WTC11 (cell line): ENCODE data around the gene FAM3B. TPM values are rescaled to one million over a fixed set of nuclear protein-coding genes. Genes with fewer than 3 reads are reported as not detected.

Source experiments
- ATAC-seq: fragments of 200-7000 bp; cut with Tn5 transposase; 2 replicates; pipeline ENCODE4 v1.10.0; 2021; ENCODE audit warnings: mild to moderate bottlenecking, moderate library complexity
- CTCF ChIA-PET: fragments of 300-600 bp; sonication (Branson Sonifier 250); formaldehyde crosslinking; loops from one replicate; lab custom pipeline; 2021; ENCODE audit warnings: antibody characterized with exemption; lab: Charles Lee
- POLR2A ChIA-PET: fragments of 350-600 bp; sonication (Branson Sonifier 250); formaldehyde crosslinking; loops from one replicate; lab custom pipeline; 2021; ENCODE audit warnings: antibody characterized with exemption; lab: Charles Lee
- DNase-seq: peaks from one replicate; pipeline ENCODE4 v3.0.0; 2021; ENCODE audit warnings: low spot score
- H3K27ac Mint-ChIP-seq: 2 replicates; pipeline ENCODE4 v1.8.0; 2021; ENCODE audit warnings: mixed read lengths
- H3K27me3 Mint-ChIP-seq: 2 replicates; pipeline ENCODE4 v1.8.0; 2021; ENCODE audit warnings: low read depth, mild to moderate bottlenecking, moderate library complexity, mixed read lengths
- H3K36me3 Mint-ChIP-seq: 2 replicates; pipeline ENCODE4 v1.8.0; 2021; ENCODE audit warnings: mixed read lengths
- H3K4me1 Mint-ChIP-seq: 2 replicates; pipeline ENCODE4 v1.8.0; 2022; ENCODE audit warnings: mixed read lengths
- H3K4me3 Mint-ChIP-seq: 2 replicates; pipeline ENCODE4 v1.8.0; 2021; ENCODE audit warnings: mild to moderate bottlenecking, moderate library complexity, mixed read lengths
- H3K9me3 Mint-ChIP-seq: 2 replicates; pipeline ENCODE4 v1.8.0; 2021; ENCODE audit warnings: mixed read lengths
- ERG ChIP-seq: fragments of 250-450 bp; sonication (Bioruptor Pico); IDR thresholded peaks from 2 replicates; pipeline ENCODE4 v1.8.0; 2021; ENCODE audit warnings: mild to moderate bottlenecking
- FOXJ3 ChIP-seq: sonication (generic); formaldehyde crosslinking; IDR thresholded peaks from 2 replicates; pipeline ENCODE4 v1.9.0; 2021; ENCODE audit warnings: missing genetic modification reagents, mild to moderate bottlenecking, borderline replicate concordance
- IRF1 ChIP-seq: sonication (generic); formaldehyde crosslinking; IDR thresholded peaks from 2 replicates; pipeline ENCODE4 v1.8.0; 2023; ENCODE audit warnings: missing genetic modification reagents
- JAZF1 ChIP-seq: fragments of 250-450 bp; sonication (Bioruptor Pico); IDR thresholded peaks from 2 replicates; pipeline ENCODE4 v1.9.0; 2021; ENCODE audit warnings: moderate library complexity, mild to moderate bottlenecking, inconsistent platforms
- JUN ChIP-seq: sonication (generic); formaldehyde crosslinking; IDR thresholded peaks from 2 replicates; pipeline ENCODE4 v1.8.0; 2023; ENCODE audit warnings: mild to moderate bottlenecking, missing genetic modification reagents
- MLX ChIP-seq: sonication (generic); formaldehyde crosslinking; IDR thresholded peaks from 2 replicates; pipeline ENCODE4 v1.8.1; 2023; ENCODE audit warnings: mild to moderate bottlenecking, missing genetic modification reagents, moderate library complexity
- MXD4 ChIP-seq: fragments of 250-450 bp; sonication (Bioruptor Pico); IDR thresholded peaks from 2 replicates; pipeline ENCODE4 v1.8.0; 2021; ENCODE audit warnings: mild to moderate bottlenecking, moderate library complexity, borderline replicate concordance
- NFATC4 ChIP-seq: fragments of 250-450 bp; sonication (Bioruptor Pico); IDR thresholded peaks from 2 replicates; pipeline ENCODE4 v1.9.0; 2021; ENCODE audit warnings: mild to moderate bottlenecking
- NFYB ChIP-seq: sonication (generic); formaldehyde crosslinking; conservative IDR thresholded peaks from 2 replicates; pipeline ENCODE4 v1.8.0; 2022; ENCODE audit warnings: low read depth, missing genetic modification reagents
- NR3C1 ChIP-seq: sonication (generic); formaldehyde crosslinking; conservative IDR thresholded peaks from 2 replicates; pipeline ENCODE4 v1.8.1; 2023; ENCODE audit warnings: low read depth, mild to moderate bottlenecking, missing genetic modification reagents
- PRDM15 ChIP-seq: sonication (generic); formaldehyde crosslinking; IDR thresholded peaks from 2 replicates; pipeline ENCODE4 v1.8.0; 2022; ENCODE audit warnings: missing genetic modification reagents
- PRRX2 ChIP-seq: fragments of 250-450 bp; sonication (Bioruptor Pico); IDR thresholded peaks from 2 replicates; pipeline ENCODE4 v1.8.0; 2021; ENCODE audit warnings: mild to moderate bottlenecking
- RELA ChIP-seq: sonication (generic); formaldehyde crosslinking; IDR thresholded peaks from 2 replicates; pipeline ENCODE4 v1.8.1; 2022; ENCODE audit warnings: missing genetic modification reagents, mild to moderate bottlenecking, borderline replicate concordance
- TCF7 ChIP-seq: sonication (generic); formaldehyde crosslinking; IDR thresholded peaks from 2 replicates; pipeline ENCODE4 v1.8.0; 2022; ENCODE audit warnings: mild to moderate bottlenecking, low read depth, missing genetic modification reagents, moderate library complexity
- TEAD1 ChIP-seq: sonication (generic); formaldehyde crosslinking; IDR thresholded peaks from 2 replicates; pipeline ENCODE4 v1.8.0; 2022; ENCODE audit warnings: mild to moderate bottlenecking, missing genetic modification reagents
- USF1 ChIP-seq: sonication (generic); formaldehyde crosslinking; IDR thresholded peaks from 2 replicates; pipeline ENCODE4 v1.8.0; 2022; ENCODE audit warnings: mild to moderate bottlenecking, missing genetic modification reagents
- ZNF396 ChIP-seq: fragments of 250-450 bp; sonication (Bioruptor Pico); IDR thresholded peaks from 2 replicates; pipeline ENCODE4 v1.8.0; 2021; ENCODE audit warnings: mild to moderate bottlenecking, moderate library complexity, borderline replicate concordance
- ZNF423 ChIP-seq: fragments of 250-450 bp; sonication (Bioruptor Pico); IDR thresholded peaks from 2 replicates; pipeline ENCODE4 v2.1.2; 2022; ENCODE audit warnings: mild to moderate bottlenecking, moderate library complexity
- ZSCAN18 ChIP-seq: fragments of 250-450 bp; sonication (Bioruptor Pico); IDR thresholded peaks from 2 replicates; pipeline ENCODE4 v2.1.2; 2022; ENCODE audit warnings: mild to moderate bottlenecking, moderate library complexity
- total RNA-seq: library from RNA; stranded (reverse); gene quantifications from 3 replicates; pipeline ENCODE4 v1.2.3, GENCODE V29; 2021

The FAM3B gene
- total RNA-seq, 1 experiment from 2014 or later, result 1.4 TPM

GRCh38 chr21:41322496-41323382 lies 6.1 kb downstream of the FAM3B start (continued):
- TF ChIP-seq ERG (CRISPR knock-in tag), result no peak
- TF ChIP-seq TEAD1 (CRISPR knock-in tag), result no peak
- no peak for TF ChIP-seq NFATC4 (CRISPR knock-in tag)

- POLR2A ChIA-PET, result no interaction called here
- ATAC-seq (no peak), DNase-seq (no peak)
- no peak overlapping the region for H3K4me3 Mint-ChIP-seq
- CTCF ChIA-PET, result interaction anchor here (1.0 to 1.9 kb wide), 2 partner anchors 42 to 44 kb away, joined by 4 to 6 read pairs; no protein-coding TSS in a partner anchor
- H3K27me3 Mint-ChIP-seq, result peaks cover 3% of the 10 kb centered on the region; the same call in 1 of the 2 replicates
- TF ChIP-seq USF1 (CRISPR knock-in tag) (no peak), JAZF1 (CRISPR knock-in tag) (no peak), ZSCAN18 (CRISPR knock-in tag) (no peak), NR3C1 (CRISPR knock-in tag) (no peak), FOXJ3 (CRISPR knock-in tag) (no peak)
- no peak overlapping the region for H3K27ac Mint-ChIP-seq
- no peaks in the 10 kb centered on the region for H3K9me3 Mint-ChIP-seq
- H3K36me3 Mint-ChIP-seq, result no peaks in the 10 kb centered on the region
- H3K4me1 Mint-ChIP-seq, result peaks cover 24% of the 10 kb centered on the region
Observed at GRCh38 chr21:41325138-41325912, 8.7 kb downstream of the FAM3B start.

- ChIA-PET CTCF (interaction anchor here (1.9 kb wide), 1 partner anchor 44 kb away, joined by 6 read pairs; no protein-coding TSS in a partner anchor), POLR2A (interaction anchor here (0.6 kb wide), 1 partner anchor 9 kb away, joined by 3 read pairs; no protein-coding TSS in a partner anchor)
- Mint-ChIP-seq H3K4me3 (no peak overlapping the region), H3K27me3 (peaks cover 3% of the 10 kb centered on the region; the same call in 1 of the 2 replicates), H3K36me3 (no peaks in the 10 kb centered on the region), H3K9me3 (no peaks in the 10 kb centered on the region), H3K4me1 (peaks cover 22% of the 10 kb centered on the region), H3K27ac (no peak overlapping the region)
- no peak for DNase-seq
- no peak for ATAC-seq
- no peak for TF ChIP-seq ZNF423 (CRISPR knock-in tag)
- no peak for TF ChIP-seq TCF7
- TF ChIP-seq PRRX2 (CRISPR knock-in tag), result no peak
- TF ChIP-seq JUN (CRISPR knock-in tag), result no peak
- TF ChIP-seq IRF1, result no peak
- no peak for TF ChIP-seq MXD4 (CRISPR knock-in tag)
- TF ChIP-seq ZNF396 (CRISPR knock-in tag), result no peak
- no peak for TF ChIP-seq PRDM15 (CRISPR knock-in tag)
- TF ChIP-seq NFYB (CRISPR knock-in tag), result no peak
- no peak for TF ChIP-seq MLX (CRISPR knock-in tag)
- no peak for TF ChIP-seq RELA (CRISPR knock-in tag)
Observed at GRCh38 chr21:41326414-41327080, 9.9 kb downstream of the FAM3B start.
